Panc1 (cell line): Measurements from ENCODE around the gene CAMK1D.

Experiments used
- TF ChIP-seq, protein P1 (sequence below): fragments of 450-650 bp; IDR thresholded peaks from 2 replicates; pipeline ENCODE4 v1.5.1; 2017; ENCODE audit warnings: mild to moderate bottlenecking
- TF ChIP-seq, protein P2 (sequence below), 2 experiments: IDR thresholded peaks; 2 replicates each; pipeline ENCODE4 v1.6.1; 2011 to 2012; ENCODE audit warnings: low read depth in 2 of 2, control low read depth in 1 of 2, low read length in 1 of 2, mild to moderate bottlenecking in 1 of 2, moderate library complexity in 1 of 2; ENCODE audit not compliant: insufficient read depth in 1 of 2

DNA sequence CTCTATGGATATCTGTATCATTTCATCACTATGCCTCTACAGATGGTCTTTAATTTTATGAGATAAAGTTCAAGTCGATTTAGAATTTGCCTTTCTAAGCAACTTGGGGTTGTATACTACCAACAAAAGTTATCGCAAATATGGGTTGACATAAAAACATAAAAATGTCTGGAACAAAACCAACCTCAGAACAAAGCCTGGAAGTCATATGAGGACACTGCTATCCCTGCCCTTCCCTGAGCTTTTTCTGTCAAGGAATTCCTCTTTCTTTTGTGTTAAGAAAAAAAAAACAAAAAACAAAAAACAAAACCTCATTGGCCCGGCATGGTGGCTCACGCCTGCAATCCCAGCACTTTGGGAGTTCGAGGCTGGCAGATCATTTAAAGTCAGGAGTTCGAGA lies 319.3 kb downstream of the CAMK1D start:
- TF ChIP-seq, protein P1, sequence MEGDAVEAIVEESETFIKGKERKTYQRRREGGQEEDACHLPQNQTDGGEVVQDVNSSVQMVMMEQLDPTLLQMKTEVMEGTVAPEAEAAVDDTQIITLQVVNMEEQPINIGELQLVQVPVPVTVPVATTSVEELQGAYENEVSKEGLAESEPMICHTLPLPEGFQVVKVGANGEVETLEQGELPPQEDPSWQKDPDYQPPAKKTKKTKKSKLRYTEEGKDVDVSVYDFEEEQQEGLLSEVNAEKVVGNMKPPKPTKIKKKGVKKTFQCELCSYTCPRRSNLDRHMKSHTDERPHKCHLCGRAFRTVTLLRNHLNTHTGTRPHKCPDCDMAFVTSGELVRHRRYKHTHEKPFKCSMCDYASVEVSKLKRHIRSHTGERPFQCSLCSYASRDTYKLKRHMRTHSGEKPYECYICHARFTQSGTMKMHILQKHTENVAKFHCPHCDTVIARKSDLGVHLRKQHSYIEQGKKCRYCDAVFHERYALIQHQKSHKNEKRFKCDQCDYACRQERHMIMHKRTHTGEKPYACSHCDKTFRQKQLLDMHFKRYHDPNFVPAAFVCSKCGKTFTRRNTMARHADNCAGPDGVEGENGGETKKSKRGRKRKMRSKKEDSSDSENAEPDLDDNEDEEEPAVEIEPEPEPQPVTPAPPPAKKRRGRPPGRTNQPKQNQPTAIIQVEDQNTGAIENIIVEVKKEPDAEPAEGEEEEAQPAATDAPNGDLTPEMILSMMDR: no peak
- TF ChIP-seq, protein P2, sequence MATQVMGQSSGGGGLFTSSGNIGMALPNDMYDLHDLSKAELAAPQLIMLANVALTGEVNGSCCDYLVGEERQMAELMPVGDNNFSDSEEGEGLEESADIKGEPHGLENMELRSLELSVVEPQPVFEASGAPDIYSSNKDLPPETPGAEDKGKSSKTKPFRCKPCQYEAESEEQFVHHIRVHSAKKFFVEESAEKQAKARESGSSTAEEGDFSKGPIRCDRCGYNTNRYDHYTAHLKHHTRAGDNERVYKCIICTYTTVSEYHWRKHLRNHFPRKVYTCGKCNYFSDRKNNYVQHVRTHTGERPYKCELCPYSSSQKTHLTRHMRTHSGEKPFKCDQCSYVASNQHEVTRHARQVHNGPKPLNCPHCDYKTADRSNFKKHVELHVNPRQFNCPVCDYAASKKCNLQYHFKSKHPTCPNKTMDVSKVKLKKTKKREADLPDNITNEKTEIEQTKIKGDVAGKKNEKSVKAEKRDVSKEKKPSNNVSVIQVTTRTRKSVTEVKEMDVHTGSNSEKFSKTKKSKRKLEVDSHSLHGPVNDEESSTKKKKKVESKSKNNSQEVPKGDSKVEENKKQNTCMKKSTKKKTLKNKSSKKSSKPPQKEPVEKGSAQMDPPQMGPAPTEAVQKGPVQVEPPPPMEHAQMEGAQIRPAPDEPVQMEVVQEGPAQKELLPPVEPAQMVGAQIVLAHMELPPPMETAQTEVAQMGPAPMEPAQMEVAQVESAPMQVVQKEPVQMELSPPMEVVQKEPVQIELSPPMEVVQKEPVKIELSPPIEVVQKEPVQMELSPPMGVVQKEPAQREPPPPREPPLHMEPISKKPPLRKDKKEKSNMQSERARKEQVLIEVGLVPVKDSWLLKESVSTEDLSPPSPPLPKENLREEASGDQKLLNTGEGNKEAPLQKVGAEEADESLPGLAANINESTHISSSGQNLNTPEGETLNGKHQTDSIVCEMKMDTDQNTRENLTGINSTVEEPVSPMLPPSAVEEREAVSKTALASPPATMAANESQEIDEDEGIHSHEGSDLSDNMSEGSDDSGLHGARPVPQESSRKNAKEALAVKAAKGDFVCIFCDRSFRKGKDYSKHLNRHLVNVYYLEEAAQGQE (IDR thresholded peaks at IDR 0.05; ENCODE audit: insufficient read depth in 1 of 2, low read depth in 2 of 2, low read length in 1 of 2): no peak
